Activated T-cell treated with anti-CD3 and anti-CD28 coated beads, Interleukin-2, amount 50 U/mL, for 72 hours (primary cell): Measurements from ENCODE around the gene GRIN2C. TPM values are rescaled to one million over a fixed set of nuclear protein-coding genes. Genes with fewer than 3 reads are reported as not detected.

Experiments used
- ATAC-seq, 2 donors: fragments of 150-1000 bp; cut with Tn5 transposase; replicated peaks in 1 of 2; 2 replicates each; pipeline ENCODE4 v1.10.0; 2021; ENCODE audit warnings: moderate library complexity in 2 of 2, mild to moderate bottlenecking in 1 of 2
- DNase-seq, 2 donors: peaks; one replicate each; pipeline ENCODE4 v3.0.0; 2021 to 2022; ENCODE audit warnings: mixed read lengths in 1 of 2
- H3K27ac Mint-ChIP-seq: one replicate; pipeline ENCODE4 v1.8.0; 2022; ENCODE audit warnings: mild to moderate bottlenecking, moderate library complexity, mixed read lengths
- H3K27me3 Mint-ChIP-seq: one replicate; pipeline ENCODE4 v1.8.0; 2022; ENCODE audit warnings: low read depth, mixed read lengths
- H3K36me3 Mint-ChIP-seq, 2 donors: one replicate each; pipeline ENCODE4 v1.8.0; 2022; ENCODE audit warnings: mixed read lengths in 2 of 2, mild to moderate bottlenecking in 1 of 2; ENCODE audit not compliant: insufficient read depth in 2 of 2
- H3K4me1 Mint-ChIP-seq: one replicate; pipeline ENCODE4 v1.8.0; 2022; ENCODE audit warnings: low read depth, mixed read lengths
- H3K4me3 Mint-ChIP-seq, 2 donors: one replicate each; pipeline ENCODE4 v1.8.0; 2022; ENCODE audit warnings: mild to moderate bottlenecking in 2 of 2, mixed read lengths in 2 of 2, moderate library complexity in 2 of 2
- H3K9me3 Mint-ChIP-seq, 2 donors: one replicate each; pipeline ENCODE4 v1.8.0; 2022; ENCODE audit warnings: mixed read lengths in 2 of 2
- total RNA-seq, 2 donors: library from RNA; stranded (reverse); gene quantifications; one replicate each; pipeline ENCODE4 v1.2.3, GENCODE V29; 2022

The GRIN2C gene
- total RNA-seq, 2 donors from 2014 or later = 0.14 to 0.37 TPM

DNA sequence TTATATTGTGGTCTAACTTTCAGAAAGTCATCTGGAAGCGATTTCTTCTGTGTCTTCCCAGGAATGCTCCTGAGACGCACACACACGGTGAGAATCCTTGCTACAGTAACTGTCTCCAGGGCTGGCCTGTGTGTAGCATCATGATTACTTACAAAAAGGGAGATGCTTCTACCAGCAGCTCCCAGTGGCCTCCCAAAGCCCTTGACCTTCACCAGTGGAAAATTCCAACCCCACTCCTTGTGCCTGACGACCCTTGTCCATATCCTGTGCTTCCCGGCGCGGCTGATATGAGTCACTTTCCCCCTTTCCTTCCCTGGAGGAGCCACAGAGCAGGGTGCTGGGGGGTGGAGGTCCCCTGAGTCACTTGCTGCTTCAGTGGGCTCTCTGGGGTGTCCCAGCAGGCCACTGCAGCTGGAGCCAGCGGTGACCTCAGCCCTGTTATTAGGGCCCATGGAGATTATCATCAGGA lies 61.4 kb downstream of the GRIN2C start:
- peaks cover 1 to 2% of the 10 kb centered on the region in 2 donors for H3K36me3 Mint-ChIP-seq
- H3K27ac Mint-ChIP-seq = no peak overlapping the region
- no peaks in the 10 kb centered on the region for H3K4me1 Mint-ChIP-seq
- DNase-seq (no peak), ATAC-seq (no peak)
- no peaks in the 10 kb centered on the region for H3K27me3 Mint-ChIP-seq
- H3K4me3 Mint-ChIP-seq = no peak overlapping the region
- no peaks in the 10 kb centered on the region for H3K9me3 Mint-ChIP-seq

DNA sequence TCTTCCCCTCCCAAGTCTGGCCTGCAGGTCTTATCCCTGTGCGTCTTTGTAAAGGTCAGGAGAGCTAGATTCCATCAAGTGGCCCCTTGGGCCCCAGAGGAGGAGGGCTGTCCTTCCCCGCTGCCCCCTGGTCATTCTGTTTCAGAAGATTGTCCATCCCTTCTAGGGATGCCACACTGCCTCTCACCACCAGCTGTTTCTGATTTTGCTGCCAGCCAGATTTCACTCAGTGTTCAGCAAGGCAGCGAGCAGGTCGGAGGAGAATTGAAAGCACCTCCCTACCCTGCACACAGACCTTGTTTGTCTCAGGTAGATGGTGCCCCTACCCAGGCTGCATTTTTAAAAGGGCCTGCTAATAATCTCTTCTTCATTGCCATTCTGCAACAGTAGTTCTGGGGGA lies 61.9 kb downstream of the GRIN2C start:
- H3K4me1 Mint-ChIP-seq = no peaks in the 10 kb centered on the region
- ATAC-seq = no peak
- no peak overlapping the region for H3K4me3 Mint-ChIP-seq
- peaks cover 1 to 2% of the 10 kb centered on the region in 2 donors for H3K36me3 Mint-ChIP-seq
- H3K27ac Mint-ChIP-seq = no peak overlapping the region
- H3K27me3 Mint-ChIP-seq = no peaks in the 10 kb centered on the region
- no peak for DNase-seq
- no peaks in the 10 kb centered on the region for H3K9me3 Mint-ChIP-seq

DNA sequence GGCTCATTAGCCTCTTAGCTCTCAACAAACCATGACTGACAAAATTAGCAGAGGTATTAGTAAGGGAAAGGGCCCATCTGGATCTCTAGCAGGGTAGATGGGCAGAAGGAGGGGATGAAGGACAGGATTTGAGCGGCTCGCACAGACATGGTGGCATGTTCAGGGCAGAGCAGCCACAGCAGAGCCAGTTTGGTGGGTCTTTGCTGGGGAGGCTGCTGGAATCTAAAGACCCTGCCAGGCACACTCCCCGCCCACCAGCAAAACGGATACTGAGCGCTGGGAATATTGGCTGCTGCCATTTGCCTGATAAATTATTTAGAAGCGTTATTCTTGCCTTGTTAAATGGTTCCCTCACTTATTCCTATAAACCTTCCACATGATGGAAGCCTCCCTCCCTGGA lies 62.8 kb downstream of the GRIN2C start:
- no peak overlapping the region for H3K27ac Mint-ChIP-seq
- no peak for ATAC-seq
- H3K4me3 Mint-ChIP-seq = no peak overlapping the region
- no peak for DNase-seq
- H3K27me3 Mint-ChIP-seq = no peaks in the 10 kb centered on the region
- H3K36me3 Mint-ChIP-seq = peaks cover 1 to 2% of the 10 kb centered on the region in 2 donors
- no peaks in the 10 kb centered on the region for H3K4me1 Mint-ChIP-seq
- no peaks in the 10 kb centered on the region for H3K9me3 Mint-ChIP-seq

DNA sequence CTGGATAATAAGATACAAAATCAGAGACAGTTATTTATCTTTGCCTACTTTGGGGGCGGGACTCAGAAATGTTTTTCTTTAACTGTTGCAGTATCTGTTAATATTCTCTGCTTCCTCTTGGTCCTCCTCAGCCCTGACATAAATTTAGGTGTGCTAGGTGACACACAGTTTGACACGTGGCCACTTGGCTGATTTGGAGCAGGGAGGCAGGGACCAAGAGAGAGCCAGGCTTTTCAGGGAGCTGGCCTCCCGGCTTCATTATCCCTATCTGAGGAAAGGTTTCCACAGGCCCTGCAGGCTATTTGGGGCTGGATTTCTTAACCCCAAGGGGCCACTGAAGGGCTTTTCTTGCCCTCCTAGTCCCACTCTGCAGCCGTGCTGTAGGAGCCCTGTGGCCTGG lies 63.5 kb downstream of the GRIN2C start:
- Mint-ChIP-seq H3K27ac (no peak overlapping the region), H3K36me3 (peaks cover 2 to 4% of the 10 kb centered on the region in 2 donors), H3K4me3 (no peak overlapping the region), H3K9me3 (no peaks in the 10 kb centered on the region), H3K4me1 (peaks cover 5% of the 10 kb centered on the region), H3K27me3 (no peaks in the 10 kb centered on the region)
- DNase-seq = no peak
- ATAC-seq = no peak

DNA sequence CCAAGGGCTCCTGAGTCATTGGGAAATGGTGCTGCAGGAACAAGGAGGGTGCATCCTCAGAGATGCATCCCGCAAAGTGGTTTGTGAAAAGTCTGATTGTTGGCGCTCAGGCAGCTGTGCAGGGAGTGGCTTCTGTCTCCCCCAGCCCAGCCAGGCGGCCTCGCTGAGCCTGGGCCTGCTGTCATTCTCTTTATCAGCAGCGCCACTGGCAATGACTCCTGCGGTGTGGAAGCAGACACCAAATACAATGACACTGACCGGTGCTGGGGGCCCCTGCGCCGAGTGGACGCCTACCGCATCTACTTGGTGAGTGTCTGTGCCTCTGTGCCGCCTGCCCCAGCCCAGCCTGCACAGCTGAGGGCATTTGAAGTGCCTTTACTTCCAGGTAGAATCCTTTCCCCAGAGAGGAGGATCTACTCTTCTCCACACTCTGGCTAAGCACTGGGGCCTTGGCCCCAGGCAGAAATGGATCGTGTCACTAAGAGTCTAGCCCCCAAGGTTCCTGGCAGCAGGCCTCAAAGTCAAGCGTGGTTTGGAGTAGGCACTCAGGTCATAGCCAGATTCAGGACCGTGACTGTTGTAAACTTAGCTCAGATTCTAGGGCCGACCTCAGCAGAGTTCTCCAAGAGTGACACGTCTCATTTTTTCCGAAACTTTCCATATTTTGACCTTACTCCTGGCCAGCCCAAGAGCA lies 64.2 kb downstream of the GRIN2C start:
- Mint-ChIP-seq H3K4me3 (no peak overlapping the region), H3K27me3 (no peaks in the 10 kb centered on the region), H3K27ac (no peak overlapping the region), H3K36me3 (peaks cover 2 to 4% of the 10 kb centered on the region in 2 donors), H3K4me1 (peaks cover 12% of the 10 kb centered on the region), H3K9me3 (no peaks in the 10 kb centered on the region)
- no peak for ATAC-seq
- DNase-seq = no peak

DNA sequence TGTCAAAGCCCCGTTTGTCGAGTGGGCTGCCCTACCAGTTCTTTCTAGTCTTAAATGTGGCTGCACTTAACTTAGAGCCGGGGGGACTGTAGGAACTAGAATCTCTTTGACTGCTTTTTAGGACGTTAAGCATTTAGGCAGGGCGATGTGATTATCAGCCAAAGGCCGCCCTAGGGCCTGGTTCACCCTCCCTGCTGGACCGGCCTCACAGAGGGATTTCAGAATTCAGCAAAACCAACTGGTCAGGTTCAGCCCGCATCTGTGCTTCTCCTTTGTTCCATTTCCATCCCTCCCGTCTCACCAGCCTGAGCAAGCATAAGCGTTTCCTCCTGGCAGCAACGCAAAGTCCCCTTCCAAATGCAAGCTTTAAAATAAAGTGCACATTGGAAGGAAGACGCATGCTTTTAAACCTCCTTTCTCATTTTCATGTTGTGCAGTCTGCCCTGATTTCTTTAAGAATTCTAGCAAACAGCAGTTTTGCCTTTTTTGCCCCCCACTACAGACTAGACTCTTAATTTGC lies 67.0 kb downstream of the GRIN2C start:
- Mint-ChIP-seq H3K9me3 (no peaks in the 10 kb centered on the region), H3K36me3 (peaks cover 2 to 5% of the 10 kb centered on the region in 2 donors), H3K27ac (no peak overlapping the region), H3K4me3 (no peak overlapping the region), H3K27me3 (no peaks in the 10 kb centered on the region), H3K4me1 (peaks cover 18% of the 10 kb centered on the region)
- ATAC-seq = no peak
- no peak for DNase-seq

Other genes with a start within 250 kb of the GRIN2C start
- not detected for gene CD300E, start 236.1 kb downstream of the GRIN2C start, total RNA-seq
- gene CD300LF, start 147.0 kb downstream of the GRIN2C start, total RNA-seq = not detected
- 10 to 100 TPM; 13.6 to 18.1 TPM for gene RAB37, start 122.6 kb downstream of the GRIN2C start, total RNA-seq
- 10 to 100 TPM; 78.8 to 81.2 TPM for gene NHERF1, start 111.3 kb downstream of the GRIN2C start, total RNA-seq
- 10 to 100 TPM; 49.7 to 58.4 TPM for gene NAT9, start 83.5 kb downstream of the GRIN2C start, total RNA-seq
- 10 to 100 TPM; 44.3 to 79.7 TPM for gene FDXR, start 13.1 kb upstream of the GRIN2C start, total RNA-seq
- not detected for gene FADS6, start 33.7 kb upstream of the GRIN2C start, total RNA-seq
- gene USH1G, start 63.4 kb upstream of the GRIN2C start, total RNA-seq = not detected
- gene OTOP2, start 64.4 kb upstream of the GRIN2C start, total RNA-seq = not detected
- gene OTOP3, start 76.0 kb upstream of the GRIN2C start, total RNA-seq = not detected
- gene HID1, start 112.9 kb upstream of the GRIN2C start, total RNA-seq = 1 to 10 TPM; 7.3 to 7.4 TPM
- under 1 TPM; 0.56 to 0.72 TPM for gene CDR2L, start 127.7 kb upstream of the GRIN2C start, total RNA-seq
- gene MRPL58, start 152.8 kb upstream of the GRIN2C start, total RNA-seq = 10 to 100 TPM; 39.1 to 50.6 TPM
- gene ATP5PD, start 187.1 kb upstream of the GRIN2C start, total RNA-seq = 100 to 1,000 TPM; 125 to 147 TPM
- gene KCTD2, start 187.3 kb upstream of the GRIN2C start, total RNA-seq = 10 to 100 TPM; 21.4 to 24.1 TPM
- 1 to 10 TPM; 7.5 to 9.8 TPM for gene SLC16A5, start 228.1 kb upstream of the GRIN2C start, total RNA-seq